Measurements from ENCODE around the gene AACS. TPM values are rescaled to one million over a fixed set of nuclear protein-coding genes. Genes with fewer than 3 reads are reported as not detected.

The AACS gene
- total RNA-seq, 1 donor from 2014 or later: 38.8 TPM

GRCh38 chr12:125129179-125129571 is 63.9 kb downstream of the AACS start:
- H3K9me3 Mint-ChIP-seq (ENCODE audit: low read depth): no peaks in the 10 kb centered on the region
- peaks cover 16% of the 10 kb centered on the region for H3K36me3 Mint-ChIP-seq (ENCODE audit: insufficient read depth)
- no peak for TF ChIP-seq CTCF (IDR thresholded peaks at IDR 0.05; ENCODE audit: unreplicated experiment)
- H3K4me1 Mint-ChIP-seq (ENCODE audit: low read depth): no peaks in the 10 kb centered on the region
- H3K4me3 Mint-ChIP-seq (ENCODE audit: low read depth): no peak overlapping the region
- H3K27ac Mint-ChIP-seq: no peak overlapping the region
- DNase-seq (ENCODE audit: low spot score, unreplicated experiment): no peak
- H3K27me3 Mint-ChIP-seq: no peaks in the 10 kb centered on the region

GRCh38 chr12:125129591-125130255 is 64.5 kb downstream of the AACS start:
- DNase-seq (ENCODE audit: low spot score, unreplicated experiment): no peak
- peaks cover 17% of the 10 kb centered on the region for H3K36me3 Mint-ChIP-seq (ENCODE audit: insufficient read depth)
- no peak overlapping the region for H3K27ac Mint-ChIP-seq
- no peak overlapping the region for H3K4me3 Mint-ChIP-seq (ENCODE audit: low read depth)
- no peak for TF ChIP-seq CTCF (IDR thresholded peaks at IDR 0.05; ENCODE audit: unreplicated experiment)
- H3K4me1 Mint-ChIP-seq (ENCODE audit: low read depth): no peaks in the 10 kb centered on the region
- H3K9me3 Mint-ChIP-seq (ENCODE audit: low read depth): no peaks in the 10 kb centered on the region
- H3K27me3 Mint-ChIP-seq: no peaks in the 10 kb centered on the region

- H3K36me3 Mint-ChIP-seq (ENCODE audit: insufficient read depth): peaks cover 17% of the 10 kb centered on the region
- H3K9me3 Mint-ChIP-seq (ENCODE audit: low read depth): no peaks in the 10 kb centered on the region
- no peaks in the 10 kb centered on the region for H3K27me3 Mint-ChIP-seq
- H3K4me3 Mint-ChIP-seq (ENCODE audit: low read depth): no peak overlapping the region
- TF ChIP-seq CTCF (IDR thresholded peaks at IDR 0.05; ENCODE audit: unreplicated experiment): no peak
- H3K4me1 Mint-ChIP-seq (ENCODE audit: low read depth): no peaks in the 10 kb centered on the region
- no peak overlapping the region for H3K27ac Mint-ChIP-seq
- no peak for DNase-seq (ENCODE audit: low spot score, unreplicated experiment)
Observed at GRCh38 chr12:125131958-125132357, 66.7 kb downstream of the AACS start.

- Mint-ChIP-seq H3K27ac (no peak overlapping the region), H3K4me3 (ENCODE audit: low read depth) (no peak overlapping the region), H3K27me3 (no peaks in the 10 kb centered on the region), H3K9me3 (ENCODE audit: low read depth) (no peaks in the 10 kb centered on the region), H3K36me3 (ENCODE audit: insufficient read depth) (peaks cover 19% of the 10 kb centered on the region), H3K4me1 (ENCODE audit: low read depth) (no peaks in the 10 kb centered on the region)
- DNase-seq (ENCODE audit: low spot score, unreplicated experiment): no peak
- no peak for TF ChIP-seq CTCF (IDR thresholded peaks at IDR 0.05; ENCODE audit: unreplicated experiment)
Observed at GRCh38 chr12:125132698-125133400, 67.6 kb downstream of the AACS start.

GRCh38 chr12:125133616-125134015 is 68.4 kb downstream of the AACS start:
- Mint-ChIP-seq H3K4me1 (ENCODE audit: low read depth) (no peaks in the 10 kb centered on the region), H3K27ac (no peak overlapping the region), H3K27me3 (no peaks in the 10 kb centered on the region)

More at GRCh38 chr12:125133616-125134015, 68.4 kb downstream of the AACS start:
- no peak for DNase-seq (ENCODE audit: low spot score, unreplicated experiment)
- H3K36me3 Mint-ChIP-seq (ENCODE audit: insufficient read depth): peaks cover 20% of the 10 kb centered on the region
- H3K4me3 Mint-ChIP-seq (ENCODE audit: low read depth): no peak overlapping the region
- no peaks in the 10 kb centered on the region for H3K9me3 Mint-ChIP-seq (ENCODE audit: low read depth)
- no peak for TF ChIP-seq CTCF (IDR thresholded peaks at IDR 0.05; ENCODE audit: unreplicated experiment)

Data from progenitor cell of endocrine pancreas (in vitro differentiated cells).